ENCODE results near the gene MYO5C. TPM values are rescaled to one million over a fixed set of nuclear protein-coding genes. Genes with fewer than 3 reads are reported as not detected.
A peak's percentile ranks its signal among the peaks of the same experiment; 100 is the strongest.

Gene MYO5C
- total RNA-seq, 1 donor from 2014 or later = 4.5 TPM

- Histone ChIP-seq H3K4me1 (ENCODE audit: insufficient read depth, low read length) (no peaks in the 10 kb centered on the region), H3K27me3 (ENCODE audit: insufficient read depth, low read length) (no peaks in the 10 kb centered on the region), H3K9ac (ENCODE audit: low read length) (no peak overlapping the region), H3K4me3 (ENCODE audit: insufficient read depth, low read depth, low read length) (no peak overlapping the region), H3K36me3 (ENCODE audit: insufficient read depth, low read length) (no peaks in the 10 kb centered on the region), H3K27ac (ENCODE audit: low read depth, low read length) (no peak overlapping the region), H2AFZ (ENCODE audit: low read depth, low read length) (no peak overlapping the region), H4K20me1 (ENCODE audit: insufficient read depth, low read length) (no peaks in the 10 kb centered on the region), H3K4me2 (ENCODE audit: low read length) (no peak overlapping the region), H3K79me2 (ENCODE audit: insufficient read depth, low read length) (no peaks in the 10 kb centered on the region), H3K9me3 (ENCODE audit: insufficient read depth, low read depth, low read length) (no peaks in the 10 kb centered on the region)
- no peak for TF ChIP-seq EZH2 (IDR thresholded peaks at IDR 0.05; ENCODE audit: insufficient read depth, low read length)
- TF ChIP-seq, protein P1, sequence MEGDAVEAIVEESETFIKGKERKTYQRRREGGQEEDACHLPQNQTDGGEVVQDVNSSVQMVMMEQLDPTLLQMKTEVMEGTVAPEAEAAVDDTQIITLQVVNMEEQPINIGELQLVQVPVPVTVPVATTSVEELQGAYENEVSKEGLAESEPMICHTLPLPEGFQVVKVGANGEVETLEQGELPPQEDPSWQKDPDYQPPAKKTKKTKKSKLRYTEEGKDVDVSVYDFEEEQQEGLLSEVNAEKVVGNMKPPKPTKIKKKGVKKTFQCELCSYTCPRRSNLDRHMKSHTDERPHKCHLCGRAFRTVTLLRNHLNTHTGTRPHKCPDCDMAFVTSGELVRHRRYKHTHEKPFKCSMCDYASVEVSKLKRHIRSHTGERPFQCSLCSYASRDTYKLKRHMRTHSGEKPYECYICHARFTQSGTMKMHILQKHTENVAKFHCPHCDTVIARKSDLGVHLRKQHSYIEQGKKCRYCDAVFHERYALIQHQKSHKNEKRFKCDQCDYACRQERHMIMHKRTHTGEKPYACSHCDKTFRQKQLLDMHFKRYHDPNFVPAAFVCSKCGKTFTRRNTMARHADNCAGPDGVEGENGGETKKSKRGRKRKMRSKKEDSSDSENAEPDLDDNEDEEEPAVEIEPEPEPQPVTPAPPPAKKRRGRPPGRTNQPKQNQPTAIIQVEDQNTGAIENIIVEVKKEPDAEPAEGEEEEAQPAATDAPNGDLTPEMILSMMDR (IDR thresholded peaks at IDR 0.05; ENCODE audit: insufficient read depth, low read depth, low read length) = no peak
- no peaks in the 10 kb centered on the region for H3K4me1 Mint-ChIP-seq (ENCODE audit: low read depth, unreplicated experiment)
- DNase-seq (ENCODE audit: low read depth) (no peak), FAIRE-seq (no peak)
- H3K27me3 Mint-ChIP-seq (ENCODE audit: low read depth, unreplicated experiment) = peaks cover 16% of the 10 kb centered on the region
- no peak overlapping the region for H3K4me3 Mint-ChIP-seq (ENCODE audit: unreplicated experiment)
- H3K9me3 Mint-ChIP-seq (ENCODE audit: unreplicated experiment) = no peaks in the 10 kb centered on the region
- H3K27ac Mint-ChIP-seq (ENCODE audit: unreplicated experiment) = no peak overlapping the region
- no peaks in the 10 kb centered on the region for H3K36me3 Mint-ChIP-seq (ENCODE audit: low read depth, unreplicated experiment)
These were observed 110.4 kb downstream of the MYO5C start for GRCh38 chr15:52185151-52185561.

- H3K36me3 Mint-ChIP-seq (ENCODE audit: low read depth, unreplicated experiment) = no peaks in the 10 kb centered on the region
These were observed 110.9 kb downstream of the MYO5C start for GRCh38 chr15:52184721-52185120.

GRCh38 chr15:52183562-52184173 is 111.9 kb downstream of the MYO5C start:
- no peaks in the 10 kb centered on the region for H3K36me3 ChIP-seq (ENCODE audit: insufficient read depth, low read length)
- TF ChIP-seq, protein P1 (IDR thresholded peaks at IDR 0.05; ENCODE audit: insufficient read depth, low read depth, low read length) = peak; percentile 70
- no peak for TF ChIP-seq EZH2 (IDR thresholded peaks at IDR 0.05; ENCODE audit: insufficient read depth, low read length)

More at GRCh38 chr15:52184721-52185120, 110.9 kb downstream of the MYO5C start:
- no peak for DNase-seq (ENCODE audit: low read depth)
- no peaks in the 10 kb centered on the region for H3K36me3 ChIP-seq (ENCODE audit: insufficient read depth, low read length)
- Mint-ChIP-seq H3K27me3 (ENCODE audit: low read depth, unreplicated experiment) (peaks cover 16% of the 10 kb centered on the region), H3K4me1 (ENCODE audit: low read depth, unreplicated experiment) (no peaks in the 10 kb centered on the region), H3K4me3 (ENCODE audit: unreplicated experiment) (no peak overlapping the region), H3K9me3 (ENCODE audit: unreplicated experiment) (no peaks in the 10 kb centered on the region), H3K27ac (ENCODE audit: unreplicated experiment) (no peak overlapping the region)
- no peak overlapping the region for H2AFZ ChIP-seq (ENCODE audit: low read depth, low read length)
- H3K4me2 ChIP-seq (ENCODE audit: low read length) = no peak overlapping the region
- H3K27ac ChIP-seq (ENCODE audit: low read depth, low read length) = no peak overlapping the region
- H3K4me3 ChIP-seq (ENCODE audit: insufficient read depth, low read depth, low read length) = no peak overlapping the region
- H3K79me2 ChIP-seq (ENCODE audit: insufficient read depth, low read length) = no peaks in the 10 kb centered on the region
- H4K20me1 ChIP-seq (ENCODE audit: insufficient read depth, low read length) = no peaks in the 10 kb centered on the region
- no peaks in the 10 kb centered on the region for H3K9me3 ChIP-seq (ENCODE audit: insufficient read depth, low read depth, low read length)
- H3K9ac ChIP-seq (ENCODE audit: low read length) = no peak overlapping the region
- no peaks in the 10 kb centered on the region for H3K27me3 ChIP-seq (ENCODE audit: insufficient read depth, low read length)
- H3K4me1 ChIP-seq (ENCODE audit: insufficient read depth, low read length) = no peaks in the 10 kb centered on the region
- TF ChIP-seq, protein P1 (IDR thresholded peaks at IDR 0.05; ENCODE audit: insufficient read depth, low read depth, low read length) = no peak
- no peak for TF ChIP-seq EZH2 (IDR thresholded peaks at IDR 0.05; ENCODE audit: insufficient read depth, low read length)
- no peak for FAIRE-seq

More at GRCh38 chr15:52183562-52184173, 111.9 kb downstream of the MYO5C start:
- H3K9me3 ChIP-seq (ENCODE audit: insufficient read depth, low read depth, low read length) = no peaks in the 10 kb centered on the region
- FAIRE-seq = no peak
- peaks cover 1% of the 10 kb centered on the region for H3K4me1 Mint-ChIP-seq (ENCODE audit: low read depth, unreplicated experiment)
- H3K36me3 Mint-ChIP-seq (ENCODE audit: low read depth, unreplicated experiment) = no peaks in the 10 kb centered on the region
- H3K27me3 ChIP-seq (ENCODE audit: insufficient read depth, low read length) = no peaks in the 10 kb centered on the region
- no peak overlapping the region for H3K27ac ChIP-seq (ENCODE audit: low read depth, low read length)
- no peak overlapping the region for H3K4me3 Mint-ChIP-seq (ENCODE audit: unreplicated experiment)
- H3K9ac ChIP-seq (ENCODE audit: low read length) = no peak overlapping the region
- peaks cover 1% of the 10 kb centered on the region for H4K20me1 ChIP-seq (ENCODE audit: insufficient read depth, low read length)
- peaks cover 5% of the 10 kb centered on the region for H3K4me1 ChIP-seq (ENCODE audit: insufficient read depth, low read length)
- H3K79me2 ChIP-seq (ENCODE audit: insufficient read depth, low read length) = peaks cover under 1% of the 10 kb centered on the region
- H3K9me3 Mint-ChIP-seq (ENCODE audit: unreplicated experiment) = no peaks in the 10 kb centered on the region
- H3K4me2 ChIP-seq (ENCODE audit: low read length) = no peak overlapping the region
- no peak overlapping the region for H3K27ac Mint-ChIP-seq (ENCODE audit: unreplicated experiment)
- H3K27me3 Mint-ChIP-seq (ENCODE audit: low read depth, unreplicated experiment) = peaks cover 16% of the 10 kb centered on the region
- DNase-seq (ENCODE audit: low read depth) = no peak
- H3K4me3 ChIP-seq (ENCODE audit: insufficient read depth, low read depth, low read length) = no peak overlapping the region
- H2AFZ ChIP-seq (ENCODE audit: low read depth, low read length) = no peak overlapping the region

All from astrocyte (in vitro differentiated cells and primary cell).